Mucosa of descending colon (tissue), 3 donors: ENCODE results near the gene ZNF236. TPM values are rescaled to one million over a fixed set of nuclear protein-coding genes. Genes with fewer than 3 reads are reported as not detected.

Experiments
- ATAC-seq: fragments of 200-7000 bp; cut with Tn5 transposase; one replicate; pipeline ENCODE4 v1.9.1; 2020; ENCODE audit warnings: mild to moderate bottlenecking, moderate library complexity
- DNase-seq, 3 donors: peaks; one replicate each; pipeline ENCODE4 v3.0.0-alpha.2; 2020
- H3K36me3 ChIP-seq: fragments of 200-600 bp; one replicate; pipeline ENCODE4 v1.8.0; 2021; ENCODE audit warnings: low read depth, mild to moderate bottlenecking
- H3K4me1 ChIP-seq: fragments of 200-600 bp; one replicate; pipeline ENCODE4 v1.8.0; 2021; ENCODE audit warnings: low read depth, mild to moderate bottlenecking
- H3K4me3 ChIP-seq: fragments of 200-600 bp; one replicate; pipeline ENCODE4 v1.8.0; 2021; ENCODE audit warnings: mild to moderate bottlenecking
- H3K9me3 ChIP-seq: fragments of 200-600 bp; one replicate; pipeline ENCODE4 v1.8.0; 2021; ENCODE audit warnings: mild to moderate bottlenecking
- intact Hi-C, 2 donors: fragments of 100-400 bp; cut with DNase I in 1 of 2; cut with micrococcal nuclease in 1 of 2; formaldehyde crosslinking; loops; one replicate each; pipeline versions ENCODE4 v1.11.0 to v1.11.1; 2022; cut with DNase I, micrococcal nuclease
- total RNA-seq, 3 donors: library from RNA; stranded (reverse); fragmentation: NEBNext Ultra II Directional in 2 of 3; extraction: Animal tissue kit (Norgen Biotek cat#: 25700) in 2 of 3; gene quantifications; one replicate each; pipeline versions ENCODE4 v1.2.1 to v1.2.4, GENCODE V29; 2021 to 2023
- TF ChIP-seq, protein P1 (sequence below): fragments of 200-600 bp; IDR thresholded peaks from one replicate; pipeline ENCODE4 v1.8.0; 2022; ENCODE audit warnings: antibody characterized with exemption, mild to moderate bottlenecking
- donor health status: DM: no; HTN: no; CAD: no; lungs with moderate emphysema.
- donor health status: DM: no; HTN: no; CAD: no.
- donor health status: DM: no; HTN: yes; CAD: no.

ZNF236 gene
- total RNA-seq, 3 donors from 2014 or later, result 14.8 to 27.9 (median 15.5) TPM

DNA sequence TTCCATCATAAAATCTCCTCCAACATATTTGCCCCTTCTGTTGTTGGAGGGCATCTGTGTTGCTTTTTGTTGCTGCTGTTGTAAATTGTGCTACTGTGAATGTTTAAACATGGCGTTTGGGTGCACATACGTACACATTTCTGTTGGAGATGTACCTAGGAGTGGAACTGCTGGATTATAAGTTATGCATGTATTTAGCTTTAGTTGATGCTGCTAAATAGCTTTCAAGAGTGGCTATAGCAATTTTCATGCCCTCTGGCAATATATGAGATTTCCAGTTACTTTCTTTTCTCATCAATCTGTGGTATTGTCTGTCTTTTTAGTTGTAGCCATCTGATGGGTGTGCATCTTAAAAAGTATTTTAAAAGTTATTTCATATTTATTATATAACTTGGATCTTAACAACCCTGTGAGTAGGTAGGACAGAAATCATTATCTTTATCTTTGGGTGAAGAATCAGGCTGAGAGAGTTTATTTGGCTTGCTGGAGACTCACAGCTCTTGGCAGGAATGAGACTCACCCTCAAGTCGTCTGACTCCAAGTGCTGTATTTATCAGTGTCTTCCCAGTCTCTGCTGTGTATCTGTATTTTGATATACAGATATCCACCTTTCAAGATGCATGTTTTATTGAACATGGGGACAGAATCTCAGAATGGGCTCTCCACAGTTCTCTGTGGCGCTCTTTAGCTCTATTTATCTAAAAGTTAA, 16.9 kb downstream of the ZNF236 start:
- no peaks in the 10 kb centered on the region for H3K9me3 ChIP-seq
- no peaks in the 10 kb centered on the region for H3K36me3 ChIP-seq
- H3K4me3 ChIP-seq, result no peak overlapping the region
- ATAC-seq (no peak), DNase-seq (no peak)
- intact Hi-C loops, result no loop called here
- peaks cover 9% of the 10 kb centered on the region for H3K4me1 ChIP-seq
- TF ChIP-seq, protein P1, sequence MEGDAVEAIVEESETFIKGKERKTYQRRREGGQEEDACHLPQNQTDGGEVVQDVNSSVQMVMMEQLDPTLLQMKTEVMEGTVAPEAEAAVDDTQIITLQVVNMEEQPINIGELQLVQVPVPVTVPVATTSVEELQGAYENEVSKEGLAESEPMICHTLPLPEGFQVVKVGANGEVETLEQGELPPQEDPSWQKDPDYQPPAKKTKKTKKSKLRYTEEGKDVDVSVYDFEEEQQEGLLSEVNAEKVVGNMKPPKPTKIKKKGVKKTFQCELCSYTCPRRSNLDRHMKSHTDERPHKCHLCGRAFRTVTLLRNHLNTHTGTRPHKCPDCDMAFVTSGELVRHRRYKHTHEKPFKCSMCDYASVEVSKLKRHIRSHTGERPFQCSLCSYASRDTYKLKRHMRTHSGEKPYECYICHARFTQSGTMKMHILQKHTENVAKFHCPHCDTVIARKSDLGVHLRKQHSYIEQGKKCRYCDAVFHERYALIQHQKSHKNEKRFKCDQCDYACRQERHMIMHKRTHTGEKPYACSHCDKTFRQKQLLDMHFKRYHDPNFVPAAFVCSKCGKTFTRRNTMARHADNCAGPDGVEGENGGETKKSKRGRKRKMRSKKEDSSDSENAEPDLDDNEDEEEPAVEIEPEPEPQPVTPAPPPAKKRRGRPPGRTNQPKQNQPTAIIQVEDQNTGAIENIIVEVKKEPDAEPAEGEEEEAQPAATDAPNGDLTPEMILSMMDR, result no peak

DNA sequence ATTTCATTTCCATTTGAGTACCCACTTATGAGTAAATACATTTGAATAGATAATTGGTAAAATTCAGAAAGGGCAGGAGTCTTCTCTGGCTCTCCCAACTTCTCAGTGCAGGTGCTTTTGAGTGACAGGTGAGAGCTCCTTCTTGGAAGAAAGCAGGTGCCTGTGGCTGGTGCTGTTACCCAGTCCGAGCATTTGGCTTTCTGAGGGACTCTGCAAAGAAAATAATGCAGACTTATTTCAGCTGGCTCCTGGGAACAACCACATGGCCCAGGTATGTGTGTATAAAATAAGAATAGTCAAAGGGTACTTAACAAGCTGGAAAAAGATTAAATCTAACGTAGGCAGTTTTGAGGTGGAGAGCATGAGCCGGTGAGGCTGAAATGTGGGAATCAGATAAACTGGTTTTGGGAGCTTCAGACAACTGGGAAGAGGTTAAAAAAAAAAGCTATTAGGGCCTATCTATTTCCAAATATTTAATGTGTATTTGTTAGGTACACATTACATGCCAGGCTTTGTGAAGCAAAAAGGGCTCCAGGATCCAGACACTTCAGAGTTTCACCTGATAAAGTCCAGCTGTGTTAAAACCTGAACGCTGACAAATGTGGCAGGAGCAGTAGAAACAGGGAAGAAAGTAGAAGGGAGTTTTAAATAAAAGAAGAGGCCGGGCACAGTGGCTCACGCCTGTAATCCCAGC, 20.6 kb downstream of the ZNF236 start:
- ATAC-seq (no peak), DNase-seq (no peak)
- Histone ChIP-seq H3K9me3 (no peaks in the 10 kb centered on the region), H3K4me3 (no peak overlapping the region), H3K4me1 (peaks cover 3% of the 10 kb centered on the region), H3K36me3 (no peaks in the 10 kb centered on the region)
- intact Hi-C loops, result no loop called here
- TF ChIP-seq, protein P1, result no peak

DNA sequence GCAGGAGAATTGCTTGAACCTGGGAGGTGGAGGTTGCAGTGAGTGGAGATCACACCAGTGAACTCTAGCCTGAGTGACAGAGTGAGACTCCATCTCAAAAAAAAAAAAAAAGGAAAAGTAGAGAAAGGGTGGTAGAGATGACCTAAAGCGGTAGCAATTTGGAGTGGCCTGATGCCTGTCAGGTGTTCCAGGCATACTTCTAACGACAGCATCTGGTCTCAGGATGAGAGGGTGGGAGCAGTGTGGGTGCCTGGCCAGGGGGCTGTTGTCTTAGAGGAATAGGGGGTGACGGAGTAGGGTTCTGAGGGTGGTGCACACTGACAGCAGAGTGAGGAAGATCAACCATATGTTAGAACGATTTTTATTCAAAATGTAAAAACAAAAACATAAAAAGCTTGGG, 21.8 kb downstream of the ZNF236 start:
- no peaks in the 10 kb centered on the region for H3K9me3 ChIP-seq

DNA sequence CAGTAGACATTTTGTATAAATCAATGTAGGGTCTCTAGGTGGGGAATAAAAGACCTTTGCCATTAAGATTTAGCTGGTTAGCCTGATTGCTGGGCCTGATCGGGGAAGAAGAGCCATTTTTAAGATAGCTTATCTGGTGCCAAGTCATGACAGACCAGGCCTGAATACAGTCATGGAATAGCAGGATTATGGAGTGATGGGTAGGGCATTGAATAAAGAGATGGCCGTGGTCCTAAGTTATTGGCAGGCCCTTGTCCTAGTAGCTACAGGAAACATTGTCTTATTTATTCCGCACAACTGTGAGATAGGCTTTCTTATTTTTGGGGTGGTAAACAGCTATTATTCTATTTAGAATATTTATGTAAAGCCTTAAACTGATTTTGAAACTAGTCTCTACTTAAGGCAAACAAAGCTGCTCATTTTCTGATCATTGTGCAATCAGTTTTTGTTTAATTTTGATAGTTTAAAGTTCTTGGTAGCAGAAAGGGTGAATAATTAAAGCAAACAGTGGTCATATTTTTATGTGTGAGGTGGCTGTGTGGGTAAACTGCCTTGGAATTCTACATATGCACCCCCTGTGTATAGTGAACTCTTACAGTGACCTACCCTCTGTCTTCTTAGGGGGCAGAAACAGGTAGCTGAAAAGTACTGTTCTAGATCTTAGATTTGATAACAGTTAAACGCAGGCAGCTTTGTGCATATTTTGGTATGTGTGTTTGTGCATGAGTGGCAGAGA, 22.6 kb downstream of the ZNF236 start:
- Histone ChIP-seq H3K4me1 (no peaks in the 10 kb centered on the region), H3K36me3 (no peaks in the 10 kb centered on the region), H3K9me3 (no peaks in the 10 kb centered on the region), H3K4me3 (no peak overlapping the region)
- ATAC-seq, result no peak
- intact Hi-C loops, result no loop called here
- TF ChIP-seq, protein P1, result no peak
- DNase-seq, result no peak

More for the DNA sequence above, 21.8 kb downstream of the ZNF236 start:
- DNase-seq (no peak), ATAC-seq (no peak)
- Histone ChIP-seq H3K4me1 (no peaks in the 10 kb centered on the region), H3K4me3 (no peak overlapping the region), H3K36me3 (no peaks in the 10 kb centered on the region)
- TF ChIP-seq, protein P1, result no peak
- intact Hi-C loops, result no loop called here

DNA sequence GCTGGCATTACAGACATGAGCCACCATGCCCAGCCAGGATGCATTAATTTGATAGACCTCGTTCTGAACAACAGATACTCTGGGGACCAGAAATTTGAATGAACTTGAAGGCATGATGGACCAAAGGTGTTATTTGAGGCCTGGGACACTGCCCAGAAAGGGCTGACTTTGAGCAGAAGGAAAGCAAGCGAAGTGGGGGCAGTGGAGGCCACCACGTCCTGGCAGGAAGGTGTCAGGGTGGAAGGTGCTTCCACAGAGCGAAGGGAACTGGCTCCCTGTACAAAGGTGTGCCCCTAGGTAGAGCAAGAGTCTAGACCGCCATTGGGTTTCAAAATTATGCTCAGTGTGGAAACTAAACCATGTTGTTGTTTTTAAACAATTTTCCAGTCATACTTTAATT, 23.9 kb downstream of the ZNF236 start:
- Histone ChIP-seq H3K4me3 (no peak overlapping the region), H3K36me3 (no peaks in the 10 kb centered on the region), H3K9me3 (no peaks in the 10 kb centered on the region), H3K4me1 (no peaks in the 10 kb centered on the region)
- intact Hi-C loops, result no loop called here
- TF ChIP-seq, protein P1, result no peak
- ATAC-seq (no peak), DNase-seq (no peak)
